Fibroblast of lung (primary cell): ENCODE results near the gene ARHGEF7.

Source experiments
- EZH2 ChIP-seq: IDR thresholded peaks from 2 replicates; pipeline ENCODE4 v1.5.1; 2012; ENCODE audit warnings: low read length, control low read depth, mild to moderate bottlenecking; ENCODE audit errors: missing control alignments
- TF ChIP-seq, protein P1 (sequence below), 2 donors: IDR thresholded peaks in 1 of 2; conservative IDR thresholded peaks in 1 of 2; 1 replicate in 1 of 2; 2 replicates in 1 of 2; pipeline ENCODE4 v1.5.1; 2011 to 2012; ENCODE audit warnings: low read length in 2 of 2, control low read depth in 1 of 2, inconsistent platforms in 1 of 2, low read depth in 1 of 2, mild to moderate bottlenecking in 1 of 2

DNA sequence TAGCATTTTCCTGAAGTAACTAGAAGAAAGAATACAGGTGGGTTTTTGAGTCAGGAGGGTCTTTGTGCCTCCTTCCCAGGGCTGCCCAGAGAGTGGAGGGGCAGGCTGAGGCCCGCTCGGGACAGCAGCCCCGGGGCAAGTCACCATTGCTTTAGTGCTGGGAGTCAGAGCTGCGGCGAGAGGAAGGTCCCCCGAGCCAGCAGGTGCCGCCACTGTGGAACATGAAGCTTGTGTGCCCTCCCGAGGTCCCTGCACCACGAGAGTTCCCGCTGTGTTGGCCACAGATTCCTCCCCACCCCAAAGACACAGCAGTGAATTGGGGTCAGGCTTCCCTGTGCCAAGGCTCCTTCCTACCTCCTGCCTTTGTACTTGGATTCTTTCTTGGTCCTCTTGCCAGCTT lies 154.4 kb downstream of the ARHGEF7 start:
- TF ChIP-seq, protein P1, sequence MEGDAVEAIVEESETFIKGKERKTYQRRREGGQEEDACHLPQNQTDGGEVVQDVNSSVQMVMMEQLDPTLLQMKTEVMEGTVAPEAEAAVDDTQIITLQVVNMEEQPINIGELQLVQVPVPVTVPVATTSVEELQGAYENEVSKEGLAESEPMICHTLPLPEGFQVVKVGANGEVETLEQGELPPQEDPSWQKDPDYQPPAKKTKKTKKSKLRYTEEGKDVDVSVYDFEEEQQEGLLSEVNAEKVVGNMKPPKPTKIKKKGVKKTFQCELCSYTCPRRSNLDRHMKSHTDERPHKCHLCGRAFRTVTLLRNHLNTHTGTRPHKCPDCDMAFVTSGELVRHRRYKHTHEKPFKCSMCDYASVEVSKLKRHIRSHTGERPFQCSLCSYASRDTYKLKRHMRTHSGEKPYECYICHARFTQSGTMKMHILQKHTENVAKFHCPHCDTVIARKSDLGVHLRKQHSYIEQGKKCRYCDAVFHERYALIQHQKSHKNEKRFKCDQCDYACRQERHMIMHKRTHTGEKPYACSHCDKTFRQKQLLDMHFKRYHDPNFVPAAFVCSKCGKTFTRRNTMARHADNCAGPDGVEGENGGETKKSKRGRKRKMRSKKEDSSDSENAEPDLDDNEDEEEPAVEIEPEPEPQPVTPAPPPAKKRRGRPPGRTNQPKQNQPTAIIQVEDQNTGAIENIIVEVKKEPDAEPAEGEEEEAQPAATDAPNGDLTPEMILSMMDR (conservative IDR thresholded peaks at IDR 0.05 in 1 of 2, IDR thresholded peaks at IDR 0.05 in 1 of 2; ENCODE audit: low read depth in 1 of 2, low read length in 2 of 2), result no peak
- TF ChIP-seq EZH2, result no peak
